NB4 (cell line): ENCODE measurements around the gene MCAT.

ENCODE experiments used
- DNase-seq: peaks from one replicate; pipeline ENCODE4 v3.0.0; 2010; ENCODE audit warnings: low read depth
- H3K4me3 ChIP-seq: one replicate; pipeline ENCODE4 v1.5.1; 2011; ENCODE audit warnings: mild to moderate bottlenecking, low read depth, low read length, moderate library complexity
- CTCF ChIP-seq: IDR thresholded peaks from one replicate; pipeline ENCODE4 v1.5.1; 2012; ENCODE audit warnings: low read depth, low read length
- MAX ChIP-seq: IDR thresholded peaks from 2 replicates; pipeline ENCODE4 v1.6.1; 2011; ENCODE audit warnings: low read depth, low read length
- MYC ChIP-seq: IDR thresholded peaks from 2 replicates; pipeline ENCODE4 v1.6.1; 2011; ENCODE audit warnings: low read depth, low read length
- POLR2A ChIP-seq: IDR thresholded peaks from 2 replicates; pipeline ENCODE4 v1.6.1; 2011; ENCODE audit warnings: mild to moderate bottlenecking; ENCODE audit not compliant: insufficient read length; ENCODE audit errors: extremely low read depth

The MCAT gene, protein sequence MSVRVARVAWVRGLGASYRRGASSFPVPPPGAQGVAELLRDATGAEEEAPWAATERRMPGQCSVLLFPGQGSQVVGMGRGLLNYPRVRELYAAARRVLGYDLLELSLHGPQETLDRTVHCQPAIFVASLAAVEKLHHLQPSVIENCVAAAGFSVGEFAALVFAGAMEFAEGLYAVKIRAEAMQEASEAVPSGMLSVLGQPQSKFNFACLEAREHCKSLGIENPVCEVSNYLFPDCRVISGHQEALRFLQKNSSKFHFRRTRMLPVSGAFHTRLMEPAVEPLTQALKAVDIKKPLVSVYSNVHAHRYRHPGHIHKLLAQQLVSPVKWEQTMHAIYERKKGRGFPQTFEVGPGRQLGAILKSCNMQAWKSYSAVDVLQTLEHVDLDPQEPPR

DNA sequence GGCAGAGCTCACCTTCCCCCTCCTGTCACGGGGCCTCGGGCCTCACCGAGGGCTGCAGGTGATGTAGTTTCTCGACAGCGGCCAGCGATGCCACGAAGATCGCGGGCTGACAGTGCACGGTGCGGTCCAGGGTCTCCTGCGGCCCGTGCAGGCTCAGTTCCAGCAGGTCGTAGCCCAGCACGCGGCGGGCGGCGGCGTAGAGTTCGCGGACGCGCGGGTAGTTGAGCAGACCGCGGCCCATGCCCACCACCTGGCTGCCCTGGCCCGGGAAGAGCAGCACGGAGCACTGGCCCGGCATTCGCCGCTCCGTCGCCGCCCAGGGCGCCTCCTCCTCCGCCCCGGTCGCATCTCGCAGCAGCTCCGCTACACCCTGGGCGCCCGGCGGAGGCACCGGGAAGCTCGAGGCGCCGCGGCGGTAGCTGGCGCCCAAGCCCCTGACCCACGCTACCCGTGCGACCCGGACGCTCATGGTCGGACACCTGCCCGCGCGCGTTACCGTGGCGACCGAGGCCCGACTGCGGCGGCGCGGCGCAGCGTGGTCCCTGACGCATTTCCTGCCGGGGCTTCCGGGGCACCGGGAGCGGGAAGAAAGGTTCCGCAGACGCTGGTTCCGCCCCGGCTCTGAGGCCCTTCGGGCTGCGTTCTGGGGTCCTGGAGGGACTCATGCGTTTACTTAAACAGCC, at the start of gene MCAT:
Gene MCAT, minus strand, starts transcription at position 519 of the 683 bp plus-strand sequence. Its CDS starts 50 bp downstream, at position 469.
- H3K4me3 ChIP-seq: peak within 1 kb of the TSS; percentile 87
- DNase-seq: peak; percentile 89
- no peak for TF ChIP-seq CTCF
- peak; percentile 44 for TF ChIP-seq POLR2A
- TF ChIP-seq MYC: peak; percentile 59; the same call in 1 of the 2 replicates
- TF ChIP-seq MAX: peak; percentile 47; the same call in 1 of the 2 replicates

DNA sequence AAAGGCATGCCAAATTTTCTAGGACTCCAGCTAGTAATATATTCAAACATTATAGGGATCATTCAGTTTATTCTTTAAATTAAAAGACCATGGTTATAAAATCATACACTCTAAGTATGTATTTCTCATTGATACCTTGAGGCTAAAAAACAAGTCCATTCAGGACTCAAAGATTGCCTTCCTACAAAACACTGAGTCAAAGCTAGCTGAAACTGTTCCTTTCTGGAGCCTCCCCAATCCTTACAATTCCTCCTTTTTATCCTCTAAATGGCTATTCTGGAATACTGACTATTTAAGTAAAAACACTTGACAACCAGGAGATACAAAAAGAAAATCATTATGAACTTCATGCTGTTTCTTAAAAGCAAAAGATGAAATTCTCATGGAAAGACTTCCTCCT, 48.6 kb upstream of the MCAT start:
- H3K4me3 ChIP-seq: no peak overlapping the region
- TF ChIP-seq MYC: no peak
- TF ChIP-seq MAX: no peak
- TF ChIP-seq POLR2A: no peak
- TF ChIP-seq CTCF: no peak
- no peak for DNase-seq

DNA sequence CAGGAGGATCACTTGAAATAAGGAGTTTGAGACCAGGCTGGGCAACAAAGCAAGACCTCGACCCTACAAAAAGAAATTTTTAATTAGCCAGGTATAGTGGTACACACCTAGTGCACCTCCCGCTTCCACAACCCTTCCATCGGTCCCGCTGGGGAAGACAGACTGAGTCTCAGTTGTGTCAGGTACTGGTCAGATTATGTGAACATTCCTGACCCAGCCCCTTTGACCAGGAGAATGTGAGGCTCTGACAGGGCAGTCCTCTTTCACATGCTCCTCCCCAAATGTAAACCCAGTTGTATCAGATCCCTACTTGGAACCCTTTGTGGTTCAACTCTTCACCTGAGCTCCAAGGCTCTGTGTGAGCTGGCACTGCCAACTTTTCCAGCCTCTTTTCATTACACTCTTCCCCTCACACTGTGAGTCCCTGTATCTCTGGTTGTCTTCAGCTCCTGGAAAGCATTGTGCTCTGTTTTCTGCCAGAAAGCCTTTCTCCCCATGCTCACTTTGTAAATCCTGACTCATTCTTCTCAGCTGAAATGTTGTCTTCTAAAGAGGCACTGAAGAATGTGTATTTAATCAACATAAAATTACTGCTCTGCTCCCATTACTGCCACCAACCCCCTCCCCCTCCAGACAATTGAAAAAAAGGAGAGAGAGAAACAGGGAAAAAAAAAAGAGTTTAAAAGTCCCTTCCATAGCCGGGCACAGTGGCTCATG, 45.8 kb upstream of the MCAT start:
- no peak for TF ChIP-seq MAX
- TF ChIP-seq MYC: no peak
- TF ChIP-seq POLR2A: no peak
- no peak overlapping the region for H3K4me3 ChIP-seq
- no peak for DNase-seq

DNA sequence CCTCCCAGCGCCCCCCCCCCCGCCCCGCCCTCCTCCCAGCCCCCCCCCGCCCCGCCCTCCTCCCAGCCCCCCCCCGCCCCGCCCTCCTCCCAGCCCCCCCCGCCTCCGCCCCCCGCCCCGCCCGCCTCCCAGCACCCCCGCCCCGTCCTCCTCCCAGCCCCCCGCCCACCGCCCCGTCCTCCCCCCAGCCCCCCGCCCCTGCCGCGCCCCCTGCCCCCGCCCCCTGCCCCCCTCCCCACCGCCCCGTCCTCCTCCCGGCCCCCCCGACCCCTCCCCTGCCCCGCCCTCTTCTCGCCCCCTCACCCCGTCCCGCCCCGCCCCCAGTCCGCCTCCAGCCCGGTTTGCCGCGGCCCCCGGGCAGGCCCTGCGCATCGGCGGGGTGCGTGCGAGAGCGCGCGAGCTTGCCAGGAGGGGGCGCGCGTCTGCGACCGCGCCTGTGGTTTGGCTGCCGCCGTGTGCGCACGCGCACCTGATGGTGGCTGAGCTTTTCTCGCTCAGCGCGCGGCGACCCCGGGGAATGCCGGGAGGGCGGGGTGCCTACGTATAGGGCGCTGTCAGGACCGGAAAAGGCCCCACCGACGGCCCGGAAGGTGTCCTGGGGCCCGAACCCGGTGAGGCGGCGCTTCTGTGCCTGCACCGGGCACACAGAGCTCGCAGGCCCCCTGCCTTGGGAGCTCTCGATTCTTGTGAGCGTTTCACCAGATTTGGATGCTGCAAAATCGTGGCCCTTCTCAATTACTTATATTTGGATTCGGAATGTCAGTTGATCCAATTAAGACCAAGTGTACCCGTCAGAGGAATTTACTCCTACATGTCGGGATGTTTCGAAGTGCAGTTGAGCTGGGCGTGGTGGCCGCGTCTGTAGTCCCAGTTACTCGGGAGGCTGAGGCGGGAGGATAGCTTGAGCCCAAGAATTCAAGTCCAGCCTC, 44.2 kb upstream of the MCAT start:
- TF ChIP-seq POLR2A (peak; percentile 78), MYC (0 out of 2 replicates have a peak, but pooled peaks have one; percentile 33), MAX (no peak), CTCF (peak; percentile 51)
- peak overlapping the region; percentile 78 for H3K4me3 ChIP-seq
- DNase-seq: peak; percentile 96

- peak; percentile 72 for DNase-seq
- H3K4me3 ChIP-seq: peak within 1 kb of the TSS; percentile 97
- TF ChIP-seq MYC (peak; percentile 85), MAX (peak; percentile 73), CTCF (no peak), POLR2A (peak; percentile 36)
Observed at GRCh38 chr22:43186272-43187170, 43.3 kb upstream of the MCAT start, which contains the start of gene TTLL12. Gene TTLL12, minus strand, starts transcription at chr22:43187134. Its CDS starts 65 bp downstream, at chr22:43187069.
